ENCODE data around the gene TWF2.

GRCh38 chr3:52228266-52228665, 10.7 kb downstream of the TWF2 start:
- TF ChIP-seq CTCF (IDR thresholded peaks at IDR 0.05) (no peak), POLR2A (IDR thresholded peaks at IDR 0.05) (no peak)
